Activated CD4-positive, alpha-beta T cell treated with anti-CD3 and anti-CD28 coated beads for 1 hour (primary cell): Measurements from ENCODE around the gene PAK4.
"Not testable (repeated sequence)": the region's sequence is repeated elsewhere in the genome, so short reads cannot be mapped to it uniquely, and the experiment has no call there.

ENCODE experiments used
- DNase-seq: peaks from one replicate; pipeline ENCODE4 v3.0.0-alpha.2; 2020

The PAK4 gene

GRCh38 chr19:39215323-39215722 is 89.7 kb downstream of the PAK4 start:
- not testable (repeated sequence) for DNase-seq

GRCh38 chr19:39217094-39217493 is 91.5 kb downstream of the PAK4 start:
- DNase-seq = no peak

GRCh38 chr19:39218230-39219007 is 92.8 kb downstream of the PAK4 start:
- DNase-seq = no peak

- DNase-seq = not testable (repeated sequence)
These were observed 93.5 kb downstream of the PAK4 start for GRCh38 chr19:39219108-39219507.

- DNase-seq = no peak
These were observed 98.2 kb downstream of the PAK4 start for GRCh38 chr19:39223703-39224279.

- no peak for DNase-seq
These were observed 99.3 kb downstream of the PAK4 start for GRCh38 chr19:39224910-39225309.
